ENCODE measurements around the gene ANKRD55. TPM values are rescaled to one million over a fixed set of nuclear protein-coding genes. Genes with fewer than 3 reads are reported as not detected.

ANKRD55 gene
- total RNA-seq, 1 experiment from 2014 or later = not detected

DNA sequence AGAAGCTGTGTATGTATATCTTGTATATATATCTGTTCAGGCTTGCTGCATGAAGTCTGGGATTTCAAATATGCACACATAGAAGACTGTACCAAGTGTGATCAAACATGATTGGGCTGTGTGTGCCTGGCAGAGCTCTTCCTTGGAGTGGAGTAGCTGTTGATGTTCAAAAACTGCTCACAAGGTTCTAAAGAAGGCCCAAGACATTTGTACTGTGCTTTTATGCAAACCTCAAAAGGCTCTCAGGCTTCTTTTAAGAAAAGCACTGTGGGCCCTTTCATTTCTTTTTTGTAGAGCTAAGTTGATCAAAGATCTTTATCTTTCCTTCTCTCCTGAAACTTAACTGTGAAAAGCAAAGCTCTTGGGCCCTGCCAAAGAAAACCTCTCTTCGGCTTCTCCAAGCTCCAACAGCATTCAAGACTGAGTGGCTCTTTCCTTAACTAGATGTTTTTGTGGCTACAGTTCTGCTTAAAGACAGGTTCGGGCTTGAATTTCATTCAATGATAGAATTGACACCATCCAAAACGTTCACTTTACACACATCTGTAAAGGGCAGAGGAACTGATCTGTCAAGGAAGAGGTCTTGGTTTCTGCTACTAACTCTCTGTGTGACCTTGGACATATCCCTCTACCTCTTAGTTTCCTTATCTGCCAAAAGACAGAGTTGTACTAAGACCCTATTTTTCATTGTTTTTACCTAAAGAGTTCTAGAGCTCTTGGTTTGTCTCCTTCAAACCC is 132.5 kb downstream of the ANKRD55 start:
- CTCF ChIA-PET = interaction anchor here (0.6 to 0.8 kb wide), 2 partner anchors 28 to 44 kb away, joined by 3 read pairs; no protein-coding TSS in a partner anchor
- ATAC-seq = no peak
- Mint-ChIP-seq H3K27ac (no peak overlapping the region), H3K4me1 (no peaks in the 10 kb centered on the region), H3K36me3 (no peaks in the 10 kb centered on the region), H3K27me3 (ENCODE audit: low read depth) (no peaks in the 10 kb centered on the region), H3K9me3 (peaks cover 8% of the 10 kb centered on the region), H3K4me3 (no peak overlapping the region)
- POLR2A ChIA-PET = no interaction called here
- no peak for TF ChIP-seq PRRX2 (CRISPR knock-in tag; IDR thresholded peaks at IDR 0.05)
- TF ChIP-seq RELA (CRISPR knock-in tag; IDR thresholded peaks at IDR 0.05; ENCODE audit: borderline replicate concordance) = no peak
- no peak for TF ChIP-seq ZNF121 (CRISPR knock-in tag; IDR thresholded peaks at IDR 0.05)
- no peak for DNase-seq (ENCODE audit: low spot score)

DNA sequence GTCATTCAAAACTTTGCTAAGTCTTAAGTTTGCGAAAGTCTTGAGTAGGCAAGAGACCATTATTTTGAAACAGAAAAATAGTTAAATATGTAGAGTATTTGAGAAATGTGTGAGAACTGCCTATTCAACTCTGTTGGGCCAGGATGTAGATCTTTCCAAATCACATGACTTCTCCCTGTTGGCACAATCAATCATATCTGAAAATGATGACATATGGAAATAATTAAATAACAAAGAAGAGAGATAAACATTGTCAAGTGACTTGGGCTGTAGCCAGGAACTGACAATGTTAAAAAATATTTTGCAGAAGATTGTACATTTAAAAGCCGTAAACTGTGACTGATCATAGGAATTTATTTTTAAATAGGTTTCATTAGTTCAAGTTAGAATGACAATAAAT is 133.8 kb downstream of the ANKRD55 start:
- H3K27ac Mint-ChIP-seq = no peak overlapping the region
- H3K36me3 Mint-ChIP-seq = no peaks in the 10 kb centered on the region
- POLR2A ChIA-PET = no interaction called here
- H3K4me1 Mint-ChIP-seq = no peaks in the 10 kb centered on the region
- TF ChIP-seq, protein P1, sequence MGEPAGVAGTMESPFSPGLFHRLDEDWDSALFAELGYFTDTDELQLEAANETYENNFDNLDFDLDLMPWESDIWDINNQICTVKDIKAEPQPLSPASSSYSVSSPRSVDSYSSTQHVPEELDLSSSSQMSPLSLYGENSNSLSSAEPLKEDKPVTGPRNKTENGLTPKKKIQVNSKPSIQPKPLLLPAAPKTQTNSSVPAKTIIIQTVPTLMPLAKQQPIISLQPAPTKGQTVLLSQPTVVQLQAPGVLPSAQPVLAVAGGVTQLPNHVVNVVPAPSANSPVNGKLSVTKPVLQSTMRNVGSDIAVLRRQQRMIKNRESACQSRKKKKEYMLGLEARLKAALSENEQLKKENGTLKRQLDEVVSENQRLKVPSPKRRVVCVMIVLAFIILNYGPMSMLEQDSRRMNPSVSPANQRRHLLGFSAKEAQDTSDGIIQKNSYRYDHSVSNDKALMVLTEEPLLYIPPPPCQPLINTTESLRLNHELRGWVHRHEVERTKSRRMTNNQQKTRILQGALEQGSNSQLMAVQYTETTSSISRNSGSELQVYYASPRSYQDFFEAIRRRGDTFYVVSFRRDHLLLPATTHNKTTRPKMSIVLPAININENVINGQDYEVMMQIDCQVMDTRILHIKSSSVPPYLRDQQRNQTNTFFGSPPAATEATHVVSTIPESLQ (CRISPR knock-in tag; IDR thresholded peaks at IDR 0.05) = no peak
- no peaks in the 10 kb centered on the region for H3K27me3 Mint-ChIP-seq (ENCODE audit: low read depth)
- DNase-seq (ENCODE audit: low spot score) (no peak), ATAC-seq (no peak)
- peaks cover 8% of the 10 kb centered on the region for H3K9me3 Mint-ChIP-seq
- H3K4me3 Mint-ChIP-seq = no peak overlapping the region
- CTCF ChIA-PET = no interaction called here

DNA sequence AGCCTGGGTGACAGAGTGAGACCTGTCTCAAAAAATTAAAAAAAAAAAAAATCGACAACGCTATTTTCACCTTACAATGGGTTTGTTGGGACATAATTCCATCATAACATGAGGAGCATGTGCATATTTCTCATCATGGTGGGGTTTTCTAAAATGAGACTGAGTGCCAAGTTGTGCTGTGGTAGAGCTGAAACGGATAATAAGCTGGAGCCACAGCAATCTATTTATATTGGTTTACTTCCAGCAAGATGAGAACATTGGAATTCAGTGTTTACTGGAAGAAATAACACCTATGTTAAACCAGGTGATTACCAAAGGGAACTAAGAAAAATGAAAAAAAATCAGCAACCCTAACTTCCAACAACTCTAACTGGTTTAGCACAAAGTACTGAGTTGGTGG is 136.1 kb downstream of the ANKRD55 start:
- H3K9me3 Mint-ChIP-seq = peaks cover 8% of the 10 kb centered on the region

More for the DNA sequence above, 136.1 kb downstream of the ANKRD55 start:
- no peak overlapping the region for H3K27ac Mint-ChIP-seq
- ATAC-seq = no peak
- no peak for DNase-seq (ENCODE audit: low spot score)
- POLR2A ChIA-PET = no interaction called here
- no peaks in the 10 kb centered on the region for H3K4me1 Mint-ChIP-seq
- no peak overlapping the region for H3K4me3 Mint-ChIP-seq
- CTCF ChIA-PET = no interaction called here
- H3K27me3 Mint-ChIP-seq (ENCODE audit: low read depth) = no peaks in the 10 kb centered on the region
- TF ChIP-seq, protein P2, sequence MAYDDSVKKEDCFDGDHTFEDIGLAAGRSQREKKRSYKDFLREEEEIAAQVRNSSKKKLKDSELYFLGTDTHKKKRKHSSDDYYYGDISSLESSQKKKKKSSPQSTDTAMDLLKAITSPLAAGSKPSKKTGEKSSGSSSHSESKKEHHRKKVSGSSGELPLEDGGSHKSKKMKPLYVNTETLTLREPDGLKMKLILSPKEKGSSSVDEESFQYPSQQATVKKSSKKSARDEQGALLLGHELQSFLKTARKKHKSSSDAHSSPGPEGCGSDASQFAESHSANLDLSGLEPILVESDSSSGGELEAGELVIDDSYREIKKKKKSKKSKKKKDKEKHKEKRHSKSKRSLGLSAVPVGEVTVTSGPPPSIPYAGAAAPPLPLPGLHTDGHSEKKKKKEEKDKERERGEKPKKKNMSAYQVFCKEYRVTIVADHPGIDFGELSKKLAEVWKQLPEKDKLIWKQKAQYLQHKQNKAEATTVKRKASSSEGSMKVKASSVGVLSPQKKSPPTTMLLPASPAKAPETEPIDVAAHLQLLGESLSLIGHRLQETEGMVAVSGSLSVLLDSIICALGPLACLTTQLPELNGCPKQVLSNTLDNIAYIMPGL (CRISPR knock-in tag; IDR thresholded peaks at IDR 0.05) = no peak
- TF ChIP-seq KAT7 (CRISPR knock-in tag; IDR thresholded peaks at IDR 0.05; ENCODE audit: borderline replicate concordance) = no peak
- no peak for TF ChIP-seq JAZF1 (CRISPR knock-in tag; IDR thresholded peaks at IDR 0.05)
- TF ChIP-seq, protein P3, sequence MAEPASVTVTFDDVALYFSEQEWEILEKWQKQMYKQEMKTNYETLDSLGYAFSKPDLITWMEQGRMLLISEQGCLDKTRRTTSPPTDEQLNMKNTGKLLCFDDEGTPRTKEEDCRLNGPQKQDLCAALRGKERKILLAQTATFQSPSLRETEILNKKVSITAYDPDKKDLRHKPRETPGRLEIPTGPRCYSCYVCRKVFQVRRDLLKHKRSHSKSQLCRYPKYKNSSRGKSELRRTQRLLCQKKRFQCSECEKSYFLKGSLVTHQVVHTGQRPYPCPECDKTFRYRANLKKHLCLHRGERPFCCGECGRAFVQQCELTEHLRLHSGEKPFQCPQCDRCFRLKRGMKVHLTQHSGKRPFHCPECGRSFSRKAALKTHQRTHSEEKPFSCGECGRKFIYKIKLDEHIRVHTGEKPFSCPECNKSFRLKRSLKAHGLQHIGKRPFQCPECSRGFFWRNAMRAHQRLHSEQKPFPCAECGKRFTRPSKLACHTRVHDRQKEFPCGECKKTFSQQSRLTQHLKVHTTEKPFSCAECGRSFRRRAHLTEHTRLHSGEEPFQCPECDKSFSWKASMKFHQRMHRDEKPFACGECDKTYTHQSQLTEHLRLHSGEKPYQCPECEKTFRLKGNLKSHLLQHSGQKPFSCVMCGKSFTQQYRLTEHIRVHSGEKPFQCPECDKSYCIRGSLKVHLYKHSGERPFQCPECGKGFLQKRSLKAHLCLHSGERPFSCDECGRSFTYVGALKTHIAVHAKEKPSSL (CRISPR knock-in tag; conservative IDR thresholded peaks at IDR 0.05) = no peak
- TF ChIP-seq ZNF232 (CRISPR knock-in tag; IDR thresholded peaks at IDR 0.05) = no peak
- no peak for TF ChIP-seq IRF2 (CRISPR knock-in tag; IDR thresholded peaks at IDR 0.05; ENCODE audit: borderline replicate concordance, low read depth)
- TF ChIP-seq RORB (CRISPR knock-in tag; IDR thresholded peaks at IDR 0.05) = no peak
- TF ChIP-seq HMGA2 (CRISPR knock-in tag; IDR thresholded peaks at IDR 0.05) = no peak
- TF ChIP-seq, protein P4, sequence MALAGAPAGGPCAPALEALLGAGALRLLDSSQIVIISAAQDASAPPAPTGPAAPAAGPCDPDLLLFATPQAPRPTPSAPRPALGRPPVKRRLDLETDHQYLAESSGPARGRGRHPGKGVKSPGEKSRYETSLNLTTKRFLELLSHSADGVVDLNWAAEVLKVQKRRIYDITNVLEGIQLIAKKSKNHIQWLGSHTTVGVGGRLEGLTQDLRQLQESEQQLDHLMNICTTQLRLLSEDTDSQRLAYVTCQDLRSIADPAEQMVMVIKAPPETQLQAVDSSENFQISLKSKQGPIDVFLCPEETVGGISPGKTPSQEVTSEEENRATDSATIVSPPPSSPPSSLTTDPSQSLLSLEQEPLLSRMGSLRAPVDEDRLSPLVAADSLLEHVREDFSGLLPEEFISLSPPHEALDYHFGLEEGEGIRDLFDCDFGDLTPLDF (CRISPR knock-in tag; IDR thresholded peaks at IDR 0.05) = no peak
- no peak for TF ChIP-seq RELA (CRISPR knock-in tag; IDR thresholded peaks at IDR 0.05; ENCODE audit: borderline replicate concordance)
- TF ChIP-seq ZNF219 (CRISPR knock-in tag; IDR thresholded peaks at IDR 0.05; ENCODE audit: borderline replicate concordance) = no peak
- TF ChIP-seq, protein P5, sequence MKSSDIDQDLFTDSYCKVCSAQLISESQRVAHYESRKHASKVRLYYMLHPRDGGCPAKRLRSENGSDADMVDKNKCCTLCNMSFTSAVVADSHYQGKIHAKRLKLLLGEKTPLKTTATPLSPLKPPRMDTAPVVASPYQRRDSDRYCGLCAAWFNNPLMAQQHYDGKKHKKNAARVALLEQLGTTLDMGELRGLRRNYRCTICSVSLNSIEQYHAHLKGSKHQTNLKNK (CRISPR knock-in tag; IDR thresholded peaks at IDR 0.05) = no peak
- TF ChIP-seq CBFB (CRISPR knock-in tag; IDR thresholded peaks at IDR 0.05; ENCODE audit: low read depth) = no peak
- TF ChIP-seq, protein P6, sequence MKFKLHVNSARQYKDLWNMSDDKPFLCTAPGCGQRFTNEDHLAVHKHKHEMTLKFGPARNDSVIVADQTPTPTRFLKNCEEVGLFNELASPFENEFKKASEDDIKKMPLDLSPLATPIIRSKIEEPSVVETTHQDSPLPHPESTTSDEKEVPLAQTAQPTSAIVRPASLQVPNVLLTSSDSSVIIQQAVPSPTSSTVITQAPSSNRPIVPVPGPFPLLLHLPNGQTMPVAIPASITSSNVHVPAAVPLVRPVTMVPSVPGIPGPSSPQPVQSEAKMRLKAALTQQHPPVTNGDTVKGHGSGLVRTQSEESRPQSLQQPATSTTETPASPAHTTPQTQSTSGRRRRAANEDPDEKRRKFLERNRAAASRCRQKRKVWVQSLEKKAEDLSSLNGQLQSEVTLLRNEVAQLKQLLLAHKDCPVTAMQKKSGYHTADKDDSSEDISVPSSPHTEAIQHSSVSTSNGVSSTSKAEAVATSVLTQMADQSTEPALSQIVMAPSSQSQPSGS (CRISPR knock-in tag; IDR thresholded peaks at IDR 0.05; ENCODE audit: borderline replicate concordance, low read depth) = no peak
- no peak for TF ChIP-seq OVOL2 (CRISPR knock-in tag; IDR thresholded peaks at IDR 0.05; ENCODE audit: borderline replicate concordance)
- TF ChIP-seq, protein P7, sequence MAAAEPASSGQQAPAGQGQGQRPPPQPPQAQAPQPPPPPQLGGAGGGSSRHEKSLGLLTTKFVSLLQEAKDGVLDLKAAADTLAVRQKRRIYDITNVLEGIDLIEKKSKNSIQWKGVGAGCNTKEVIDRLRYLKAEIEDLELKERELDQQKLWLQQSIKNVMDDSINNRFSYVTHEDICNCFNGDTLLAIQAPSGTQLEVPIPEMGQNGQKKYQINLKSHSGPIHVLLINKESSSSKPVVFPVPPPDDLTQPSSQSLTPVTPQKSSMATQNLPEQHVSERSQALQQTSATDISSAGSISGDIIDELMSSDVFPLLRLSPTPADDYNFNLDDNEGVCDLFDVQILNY (CRISPR knock-in tag; IDR thresholded peaks at IDR 0.05) = no peak
- TF ChIP-seq, protein P1 (CRISPR knock-in tag; IDR thresholded peaks at IDR 0.05) = no peak
- H3K36me3 Mint-ChIP-seq = no peaks in the 10 kb centered on the region

Measured in WTC11 (cell line).